Suprapubic skin (tissue), 4 donors: ENCODE data around the gene MYO1E. TPM values are rescaled to one million over a fixed set of nuclear protein-coding genes. Genes with fewer than 3 reads are reported as not detected.

Experiments
- DNase-seq, 2 donors: peaks; one replicate each; pipeline ENCODE4 v3.0.0-alpha.2; 2019; ENCODE audit warnings: low spot score in 2 of 2
- H3K27ac ChIP-seq: fragments of 200-600 bp; sonication (generic); one replicate; pipeline ENCODE4 v1.5.1; 2019
- H3K27me3 ChIP-seq: fragments of 200-600 bp; sonication (generic); one replicate; pipeline ENCODE4 v1.5.1; 2019
- H3K36me3 ChIP-seq: fragments of 200-600 bp; sonication (generic); one replicate; pipeline ENCODE4 v1.5.1; 2019
- H3K4me1 ChIP-seq: fragments of 200-600 bp; sonication (generic); one replicate; pipeline ENCODE4 v1.5.1; 2019
- H3K4me3 ChIP-seq: fragments of 200-600 bp; sonication (generic); one replicate; pipeline ENCODE4 v1.5.1; 2019; ENCODE audit warnings: mild to moderate bottlenecking
- H3K9me3 ChIP-seq: fragments of 200-600 bp; sonication (generic); one replicate; pipeline ENCODE4 v1.5.1; 2019
- EP300 ChIP-seq: sonication (generic); formaldehyde crosslinking; IDR thresholded peaks from one replicate; pipeline ENCODE4 v1.6.1; 2017; ENCODE audit warnings: antibody characterized with exemption
- POLR2A ChIP-seq, 2 donors: fragments of 450-650 bp; IDR thresholded peaks; one replicate each; pipeline ENCODE4 v1.6.1; 2017; ENCODE audit warnings: antibody characterized with exemption in 2 of 2, mild to moderate bottlenecking in 2 of 2, moderate library complexity in 2 of 2
- POLR2AphosphoS5 ChIP-seq, 3 donors: sonication (generic); formaldehyde crosslinking; IDR thresholded peaks; one replicate each; pipeline ENCODE4 v1.6.1; 2017; ENCODE audit warnings: antibody characterized with exemption in 3 of 3
- WGBS: methylation state at CpG from one replicate; pipeline ENCODE4 v1.1.5; 2018; 5-methylcytosine and 5-hydroxymethylcytosine counted together
- total RNA-seq, 4 donors: library from RNA; depleted of rRNA; stranded (reverse); fragments of >200 nt; gene quantifications; one replicate each; pipeline ENCODE4 v1.1.0, GENCODE V29; 2016
- TF ChIP-seq, protein P1 (sequence below), 2 donors: fragments of 200-600 bp in 1 of 2; fragments of 450-650 bp in 1 of 2; sonication (generic) in 1 of 2; IDR thresholded peaks; one replicate each; pipeline ENCODE4 v1.5.1; 2016 to 2019; ENCODE audit warnings: antibody characterized with exemption in 2 of 2, mild to moderate bottlenecking in 1 of 2, moderate library complexity in 1 of 2

The MYO1E gene
- total RNA-seq, 4 donors from 2014 or later: 79.7 to 171 (median 144) TPM

- DNase-seq: no peak
- Histone ChIP-seq H3K36me3 (peaks cover 4% of the 10 kb centered on the region), H3K27me3 (no peaks in the 10 kb centered on the region), H3K27ac (no peak overlapping the region), H3K4me1 (peaks cover 11% of the 10 kb centered on the region), H3K9me3 (no peaks in the 10 kb centered on the region), H3K4me3 (no peak overlapping the region)
- TF ChIP-seq POLR2A (IDR thresholded peaks at IDR 0.05): no peak
- TF ChIP-seq POLR2AphosphoS5 (IDR thresholded peaks at IDR 0.05): no peak
- no peak for TF ChIP-seq EP300
- TF ChIP-seq, protein P1, sequence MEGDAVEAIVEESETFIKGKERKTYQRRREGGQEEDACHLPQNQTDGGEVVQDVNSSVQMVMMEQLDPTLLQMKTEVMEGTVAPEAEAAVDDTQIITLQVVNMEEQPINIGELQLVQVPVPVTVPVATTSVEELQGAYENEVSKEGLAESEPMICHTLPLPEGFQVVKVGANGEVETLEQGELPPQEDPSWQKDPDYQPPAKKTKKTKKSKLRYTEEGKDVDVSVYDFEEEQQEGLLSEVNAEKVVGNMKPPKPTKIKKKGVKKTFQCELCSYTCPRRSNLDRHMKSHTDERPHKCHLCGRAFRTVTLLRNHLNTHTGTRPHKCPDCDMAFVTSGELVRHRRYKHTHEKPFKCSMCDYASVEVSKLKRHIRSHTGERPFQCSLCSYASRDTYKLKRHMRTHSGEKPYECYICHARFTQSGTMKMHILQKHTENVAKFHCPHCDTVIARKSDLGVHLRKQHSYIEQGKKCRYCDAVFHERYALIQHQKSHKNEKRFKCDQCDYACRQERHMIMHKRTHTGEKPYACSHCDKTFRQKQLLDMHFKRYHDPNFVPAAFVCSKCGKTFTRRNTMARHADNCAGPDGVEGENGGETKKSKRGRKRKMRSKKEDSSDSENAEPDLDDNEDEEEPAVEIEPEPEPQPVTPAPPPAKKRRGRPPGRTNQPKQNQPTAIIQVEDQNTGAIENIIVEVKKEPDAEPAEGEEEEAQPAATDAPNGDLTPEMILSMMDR (IDR thresholded peaks at IDR 0.05): no peak
- 65% methylated on average over 3 of the region's 3 CpGs for WGBS
Measured at GRCh38 chr15:59229453-59229852, 143.2 kb downstream of the MYO1E start.

DNA sequence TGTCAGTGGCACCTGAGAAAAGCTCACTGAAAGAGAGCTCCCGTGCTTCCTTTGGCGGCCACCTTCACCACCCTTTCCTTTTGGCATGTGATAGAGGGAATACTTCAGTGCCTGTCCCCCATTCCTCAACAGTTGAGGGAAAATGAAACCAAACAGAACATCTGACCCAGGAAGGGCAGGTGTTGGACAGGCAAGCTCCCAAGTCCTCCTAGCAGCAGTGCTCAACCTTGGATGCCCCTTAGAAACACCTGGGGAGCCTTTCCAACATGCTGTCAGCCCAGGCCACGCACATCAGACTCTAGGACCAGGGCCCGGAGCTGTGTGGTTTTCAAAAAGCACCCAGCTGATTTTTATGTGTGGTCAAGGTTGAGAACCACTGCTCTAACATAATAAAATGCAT lies 143.7 kb downstream of the MYO1E start:
- TF ChIP-seq, protein P1 (IDR thresholded peaks at IDR 0.05): no peak
- TF ChIP-seq POLR2AphosphoS5 (IDR thresholded peaks at IDR 0.05) (no peak), EP300 (no peak), POLR2A (IDR thresholded peaks at IDR 0.05) (no peak)
- peaks cover 11% of the 10 kb centered on the region for H3K4me1 ChIP-seq
- no peak overlapping the region for H3K4me3 ChIP-seq
- no peak overlapping the region for H3K27ac ChIP-seq
- no peaks in the 10 kb centered on the region for H3K27me3 ChIP-seq
- peaks cover 5% of the 10 kb centered on the region for H3K36me3 ChIP-seq
- 92% methylated on average over 4 of the region's 4 CpGs for WGBS
- no peak for DNase-seq
- H3K9me3 ChIP-seq: no peaks in the 10 kb centered on the region

DNA sequence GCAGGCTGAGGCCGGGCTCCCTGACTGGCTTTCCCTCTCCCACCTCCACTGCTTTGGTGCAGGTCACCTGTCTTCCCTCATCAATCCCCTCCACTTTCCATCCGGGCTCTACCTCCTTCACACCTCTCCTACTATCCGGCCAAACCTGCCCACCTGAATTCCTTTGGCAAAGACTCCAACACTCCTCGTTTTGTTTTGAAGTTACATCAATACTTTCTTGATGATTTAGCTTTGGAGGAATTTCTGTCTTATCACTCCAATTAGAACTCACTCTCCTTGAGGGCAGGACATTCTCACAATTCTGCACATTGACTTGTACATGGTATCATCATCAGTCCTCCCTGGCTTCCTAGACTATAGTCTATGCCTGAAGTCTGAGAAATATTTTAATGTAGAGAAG lies 145.7 kb downstream of the MYO1E start:
- Histone ChIP-seq H3K36me3 (peaks cover 20% of the 10 kb centered on the region), H3K27ac (no peak overlapping the region), H3K4me1 (peaks cover 1% of the 10 kb centered on the region), H3K4me3 (no peak overlapping the region), H3K27me3 (no peaks in the 10 kb centered on the region), H3K9me3 (no peaks in the 10 kb centered on the region)
- TF ChIP-seq EP300 (no peak), POLR2A (IDR thresholded peaks at IDR 0.05) (no peak), POLR2AphosphoS5 (IDR thresholded peaks at IDR 0.05) (no peak)
- TF ChIP-seq, protein P1 (IDR thresholded peaks at IDR 0.05): no peak
- DNase-seq: no peak
- 86% methylated on average over 4 of the region's 4 CpGs for WGBS

DNA sequence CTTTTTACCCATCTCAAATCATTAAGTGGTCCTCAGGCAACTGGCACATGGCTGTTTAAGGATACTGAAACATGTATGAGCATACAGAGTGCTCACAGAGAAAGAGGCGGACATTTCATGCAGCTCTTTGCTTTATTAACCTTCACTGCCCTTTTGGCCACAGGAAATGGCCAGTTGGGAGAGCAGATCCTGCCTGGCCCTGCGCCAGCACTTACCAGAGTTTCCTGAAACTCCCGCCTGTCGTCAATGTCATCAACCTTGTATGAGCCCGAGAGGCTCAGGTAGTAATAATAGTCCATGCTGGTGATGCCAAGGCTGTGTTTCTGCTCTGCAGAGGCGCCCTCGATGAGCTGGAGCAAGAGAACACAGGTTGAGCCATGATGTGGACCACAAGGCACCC lies 148.2 kb downstream of the MYO1E start:
- Histone ChIP-seq H3K27me3 (no peaks in the 10 kb centered on the region), H3K4me3 (no peak overlapping the region), H3K9me3 (no peaks in the 10 kb centered on the region), H3K4me1 (no peaks in the 10 kb centered on the region), H3K36me3 (peaks cover 32% of the 10 kb centered on the region), H3K27ac (no peak overlapping the region)
- DNase-seq: no peak
- 88% methylated on average over 7 of the region's 7 CpGs for WGBS
- no peak for TF ChIP-seq POLR2A (IDR thresholded peaks at IDR 0.05)
- TF ChIP-seq, protein P1 (IDR thresholded peaks at IDR 0.05): no peak
- no peak for TF ChIP-seq POLR2AphosphoS5 (IDR thresholded peaks at IDR 0.05)
- no peak for TF ChIP-seq EP300

GRCh38 chr15:59223736-59224135 lies 148.9 kb downstream of the MYO1E start:
- Histone ChIP-seq H3K4me1 (no peaks in the 10 kb centered on the region), H3K27me3 (no peaks in the 10 kb centered on the region), H3K36me3 (peaks cover 34% of the 10 kb centered on the region), H3K4me3 (no peak overlapping the region), H3K9me3 (no peaks in the 10 kb centered on the region), H3K27ac (no peak overlapping the region)
- TF ChIP-seq POLR2A (IDR thresholded peaks at IDR 0.05) (no peak), EP300 (no peak), POLR2AphosphoS5 (IDR thresholded peaks at IDR 0.05) (no peak)
- TF ChIP-seq, protein P1 (IDR thresholded peaks at IDR 0.05): no peak
- no peak for DNase-seq
- 81% methylated on average over 3 of the region's 3 CpGs for WGBS
